Measurements from ENCODE around the gene ZNF653.

Gene ZNF653, protein sequence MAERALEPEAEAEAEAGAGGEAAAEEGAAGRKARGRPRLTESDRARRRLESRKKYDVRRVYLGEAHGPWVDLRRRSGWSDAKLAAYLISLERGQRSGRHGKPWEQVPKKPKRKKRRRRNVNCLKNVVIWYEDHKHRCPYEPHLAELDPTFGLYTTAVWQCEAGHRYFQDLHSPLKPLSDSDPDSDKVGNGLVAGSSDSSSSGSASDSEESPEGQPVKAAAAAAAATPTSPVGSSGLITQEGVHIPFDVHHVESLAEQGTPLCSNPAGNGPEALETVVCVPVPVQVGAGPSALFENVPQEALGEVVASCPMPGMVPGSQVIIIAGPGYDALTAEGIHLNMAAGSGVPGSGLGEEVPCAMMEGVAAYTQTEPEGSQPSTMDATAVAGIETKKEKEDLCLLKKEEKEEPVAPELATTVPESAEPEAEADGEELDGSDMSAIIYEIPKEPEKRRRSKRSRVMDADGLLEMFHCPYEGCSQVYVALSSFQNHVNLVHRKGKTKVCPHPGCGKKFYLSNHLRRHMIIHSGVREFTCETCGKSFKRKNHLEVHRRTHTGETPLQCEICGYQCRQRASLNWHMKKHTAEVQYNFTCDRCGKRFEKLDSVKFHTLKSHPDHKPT

GRCh38 chr19:11505504-11506100, at the start of gene ZNF653:
Gene ZNF653, minus strand, starts transcription at chr19:11505839. Its CDS starts 53 bp downstream, at chr19:11505786.
- Histone ChIP-seq H3K4me3 (ENCODE audit: low read length) (peak within 1 kb of the TSS; percentile 87), H3K4me1 (ENCODE audit: insufficient read depth, low read length) (peaks cover 10% of the 10 kb centered on the region), H3K9me3 (ENCODE audit: low read length) (no peaks in the 10 kb centered on the region), H2AFZ (ENCODE audit: low read depth, low read length) (peak within 1 kb of the TSS; percentile 1), H3K27me3 (ENCODE audit: insufficient read depth, low read length) (no peaks in the 10 kb centered on the region), H3K36me3 (ENCODE audit: insufficient read depth, low read length) (peaks cover 2% of the 10 kb centered on the region)

DNA sequence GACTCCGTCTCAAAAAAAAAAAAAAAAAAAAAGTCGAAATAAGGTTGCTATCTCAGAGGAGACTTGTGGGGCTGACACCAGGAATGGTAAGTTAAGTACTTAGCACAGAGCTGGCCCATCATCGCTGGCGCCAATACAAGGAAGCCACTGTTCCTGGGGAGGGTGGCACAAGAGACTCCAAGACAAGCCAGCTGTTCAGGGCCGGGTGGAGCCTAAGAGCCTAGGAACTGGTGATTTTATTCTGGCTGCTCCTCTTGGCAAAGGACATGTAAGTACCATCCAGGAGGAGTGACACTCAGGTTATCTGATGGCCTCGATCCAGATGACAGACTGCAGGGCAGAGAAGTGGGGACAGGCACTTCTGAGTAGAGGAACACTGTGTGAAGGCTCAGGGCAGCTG, 49.6 kb upstream of the ZNF653 start:
- no peak overlapping the region for H2AFZ ChIP-seq (ENCODE audit: low read depth, low read length)
- no peaks in the 10 kb centered on the region for H3K27me3 ChIP-seq (ENCODE audit: insufficient read depth, low read length)
- H3K4me1 ChIP-seq (ENCODE audit: insufficient read depth, low read length): peaks cover 9% of the 10 kb centered on the region
- no peak overlapping the region for H3K4me3 ChIP-seq (ENCODE audit: low read length)
- peaks cover 28% of the 10 kb centered on the region for H3K36me3 ChIP-seq (ENCODE audit: insufficient read depth, low read length)
- no peaks in the 10 kb centered on the region for H3K9me3 ChIP-seq (ENCODE audit: low read length)

DNA sequence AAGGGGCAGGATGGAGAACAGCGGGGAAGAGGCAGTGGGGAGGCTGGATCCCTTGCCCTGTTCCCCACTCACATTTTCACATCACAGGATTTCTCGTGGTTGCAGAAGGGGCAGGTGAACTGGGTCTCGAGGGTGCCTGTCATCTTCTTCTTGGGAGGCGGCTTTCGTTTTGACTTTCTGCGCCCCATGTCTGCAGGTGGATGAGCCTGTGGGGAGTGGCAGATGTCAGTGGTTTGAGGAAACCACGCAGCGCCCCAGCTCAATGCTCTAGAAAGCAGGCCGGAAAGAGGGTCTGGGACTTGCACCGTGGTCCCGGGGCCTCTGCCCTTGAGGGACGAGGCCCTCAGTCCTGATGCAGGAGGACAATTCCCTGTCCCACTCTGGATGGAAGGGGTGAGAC, 48.5 kb upstream of the ZNF653 start:
- peaks cover 9% of the 10 kb centered on the region for H3K4me1 ChIP-seq (ENCODE audit: insufficient read depth, low read length)
- peaks cover 28% of the 10 kb centered on the region for H3K36me3 ChIP-seq (ENCODE audit: insufficient read depth, low read length)
- H2AFZ ChIP-seq (ENCODE audit: low read depth, low read length): no peak overlapping the region
- no peak overlapping the region for H3K4me3 ChIP-seq (ENCODE audit: low read length)
- no peaks in the 10 kb centered on the region for H3K9me3 ChIP-seq (ENCODE audit: low read length)
- H3K27me3 ChIP-seq (ENCODE audit: insufficient read depth, low read length): no peaks in the 10 kb centered on the region

DNA sequence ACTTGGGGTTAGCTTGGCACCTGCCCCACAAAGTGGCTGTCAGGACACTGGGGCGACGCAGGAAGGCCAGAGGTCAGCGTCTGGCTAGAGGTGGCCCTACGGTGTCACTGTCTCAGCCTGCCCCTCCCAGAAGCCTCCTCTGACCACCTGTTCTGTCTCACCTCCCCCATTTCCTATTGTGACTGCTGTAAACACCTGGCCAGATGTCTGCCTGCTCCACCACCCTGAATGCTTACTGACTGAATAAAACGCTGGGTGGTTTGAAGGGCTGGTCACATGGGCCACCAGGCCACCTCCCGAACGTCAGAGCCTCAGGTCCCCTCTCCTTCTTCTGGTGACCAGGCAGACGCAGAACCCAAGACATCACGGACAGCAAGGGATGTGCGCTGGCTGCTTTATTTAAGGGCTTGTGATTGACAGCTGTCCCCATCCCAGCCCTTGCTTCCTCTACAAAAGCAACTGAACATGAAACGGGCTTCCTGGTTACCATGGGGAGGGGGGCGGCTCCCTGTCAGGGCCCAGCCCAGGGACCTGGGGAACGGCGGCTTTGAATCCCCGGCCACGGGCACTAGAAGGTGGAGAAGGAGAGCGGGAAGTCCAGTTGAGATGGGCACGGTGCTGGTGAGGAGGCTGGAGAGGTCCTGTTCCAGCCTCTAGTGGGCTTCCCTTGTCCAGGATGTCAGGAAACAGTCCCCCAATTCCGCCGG, 47.2 kb upstream of the ZNF653 start:
- Histone ChIP-seq H3K27me3 (ENCODE audit: insufficient read depth, low read length) (no peaks in the 10 kb centered on the region), H3K4me3 (ENCODE audit: low read length) (no peak overlapping the region), H3K36me3 (ENCODE audit: insufficient read depth, low read length) (peaks cover 28% of the 10 kb centered on the region), H2AFZ (ENCODE audit: low read depth, low read length) (no peak overlapping the region), H3K4me1 (ENCODE audit: insufficient read depth, low read length) (peaks cover 2% of the 10 kb centered on the region), H3K9me3 (ENCODE audit: low read length) (no peaks in the 10 kb centered on the region)

DNA sequence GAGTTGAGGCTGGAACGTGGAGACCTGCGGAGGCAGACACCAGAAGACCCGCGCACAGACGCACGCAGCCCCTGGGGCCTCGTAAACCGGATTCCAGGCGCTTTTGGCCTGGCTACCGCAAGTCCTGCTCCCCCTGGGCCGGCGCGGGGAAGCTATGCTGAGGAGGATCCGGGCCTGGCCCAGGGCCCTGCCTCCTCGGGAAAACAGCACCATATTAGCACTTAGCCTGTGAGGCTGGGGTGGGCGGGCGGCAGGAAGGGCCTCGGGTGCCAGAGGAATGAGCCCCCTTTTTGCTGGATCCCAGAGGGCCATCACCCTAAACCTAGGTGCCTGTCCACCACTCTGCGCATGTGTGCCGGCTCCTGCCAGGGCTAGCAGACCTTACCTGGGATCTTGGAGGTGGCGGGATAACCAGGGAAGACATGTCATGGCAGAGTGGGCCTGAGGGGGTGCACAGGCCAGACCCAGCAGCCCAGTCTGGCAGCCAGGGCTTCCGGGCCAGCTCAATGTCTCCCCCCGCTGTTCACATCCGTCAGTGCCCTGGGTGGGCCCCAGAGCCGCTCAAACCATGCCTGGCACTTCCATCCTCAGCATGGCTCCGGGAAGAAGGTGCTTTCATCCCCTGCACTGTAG, 46.1 kb upstream of the ZNF653 start:
- Histone ChIP-seq H2AFZ (ENCODE audit: low read depth, low read length) (no peak overlapping the region), H3K4me1 (ENCODE audit: insufficient read depth, low read length) (no peaks in the 10 kb centered on the region), H3K9me3 (ENCODE audit: low read length) (no peaks in the 10 kb centered on the region), H3K4me3 (ENCODE audit: low read length) (no peak overlapping the region), H3K36me3 (ENCODE audit: insufficient read depth, low read length) (peaks cover 25% of the 10 kb centered on the region), H3K27me3 (ENCODE audit: insufficient read depth, low read length) (no peaks in the 10 kb centered on the region)

GRCh38 chr19:11550265-11550664, 44.6 kb upstream of the ZNF653 start:
- Histone ChIP-seq H3K4me3 (ENCODE audit: low read length) (no peak overlapping the region), H3K9me3 (ENCODE audit: low read length) (no peaks in the 10 kb centered on the region), H3K27me3 (ENCODE audit: insufficient read depth, low read length) (no peaks in the 10 kb centered on the region), H2AFZ (ENCODE audit: low read depth, low read length) (no peak overlapping the region), H3K4me1 (ENCODE audit: insufficient read depth, low read length) (no peaks in the 10 kb centered on the region), H3K36me3 (ENCODE audit: insufficient read depth, low read length) (peaks cover 21% of the 10 kb centered on the region)

GRCh38 chr19:11549386-11549953, 43.8 kb upstream of the ZNF653 start:
- H3K4me3 ChIP-seq (ENCODE audit: low read length): no peak overlapping the region
- H3K36me3 ChIP-seq (ENCODE audit: insufficient read depth, low read length): peaks cover 21% of the 10 kb centered on the region
- H2AFZ ChIP-seq (ENCODE audit: low read depth, low read length): no peak overlapping the region
- no peaks in the 10 kb centered on the region for H3K9me3 ChIP-seq (ENCODE audit: low read length)
- H3K27me3 ChIP-seq (ENCODE audit: insufficient read depth, low read length): no peaks in the 10 kb centered on the region
- no peaks in the 10 kb centered on the region for H3K4me1 ChIP-seq (ENCODE audit: insufficient read depth, low read length)

DNA sequence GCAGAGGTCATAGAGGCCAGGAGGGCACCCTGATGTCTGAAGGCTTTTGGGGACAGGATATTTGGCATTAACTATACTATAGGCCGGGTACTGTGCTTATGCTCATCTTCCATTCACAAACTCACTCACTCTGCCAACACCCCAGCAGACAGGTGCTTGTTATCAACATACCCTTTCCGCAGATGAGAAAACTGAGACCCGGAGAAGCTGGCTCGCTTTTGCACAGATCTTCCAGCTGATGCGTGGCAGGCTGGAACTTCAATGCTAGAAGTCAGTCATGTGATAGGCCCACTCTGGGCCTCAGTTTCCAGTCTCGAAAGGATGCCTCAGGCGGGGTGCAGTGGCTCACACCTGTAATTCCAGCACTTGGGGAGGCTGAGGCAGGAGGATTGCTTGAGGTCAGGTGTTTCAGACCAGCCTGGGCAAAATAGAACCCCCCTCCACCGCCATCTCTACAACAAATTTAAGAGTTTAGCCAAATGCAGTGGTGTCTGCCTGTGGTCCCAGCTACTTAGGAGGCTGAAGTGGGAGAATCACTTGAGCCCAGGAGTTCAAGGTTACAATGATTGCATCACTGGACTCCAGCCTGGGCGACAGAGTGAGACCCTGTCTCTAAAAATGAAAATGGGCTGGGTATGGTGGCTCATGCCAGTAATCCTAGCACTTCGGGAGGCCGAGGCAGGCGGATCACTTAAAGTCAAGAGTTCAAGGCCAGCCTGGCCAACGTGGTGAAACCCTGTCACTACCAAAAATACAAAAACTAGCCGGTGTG, 42.5 kb upstream of the ZNF653 start:
- Histone ChIP-seq H3K4me3 (ENCODE audit: low read length) (no peak overlapping the region), H3K27me3 (ENCODE audit: insufficient read depth, low read length) (no peaks in the 10 kb centered on the region), H2AFZ (ENCODE audit: low read depth, low read length) (no peak overlapping the region), H3K36me3 (ENCODE audit: insufficient read depth, low read length) (peaks cover 11% of the 10 kb centered on the region), H3K4me1 (ENCODE audit: insufficient read depth, low read length) (no peaks in the 10 kb centered on the region), H3K9me3 (ENCODE audit: low read length) (no peaks in the 10 kb centered on the region)

DNA sequence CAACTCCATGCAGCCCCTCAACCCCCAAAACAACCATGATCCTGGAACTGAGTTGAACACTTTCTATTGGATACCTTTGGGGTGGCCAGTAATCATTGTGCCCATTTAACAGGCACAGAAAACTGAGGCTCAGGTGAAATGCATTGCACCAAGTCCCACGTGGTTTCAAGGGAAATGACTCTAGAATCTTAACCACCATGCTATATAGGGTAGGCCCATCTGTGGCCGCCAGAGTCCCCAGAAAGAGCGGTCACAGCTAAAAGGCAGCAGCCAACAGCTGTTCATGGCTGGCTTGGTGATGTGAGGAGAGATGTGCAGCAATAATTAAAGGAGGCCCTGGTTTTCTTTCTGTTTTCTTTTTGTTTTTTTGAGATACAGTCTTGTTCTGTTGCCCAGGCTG, 35.6 kb upstream of the ZNF653 start:
- Histone ChIP-seq H3K4me3 (ENCODE audit: low read length) (no peak overlapping the region), H3K36me3 (ENCODE audit: insufficient read depth, low read length) (no peaks in the 10 kb centered on the region), H3K27me3 (ENCODE audit: insufficient read depth, low read length) (no peaks in the 10 kb centered on the region), H2AFZ (ENCODE audit: low read depth, low read length) (no peak overlapping the region), H3K9me3 (ENCODE audit: low read length) (no peaks in the 10 kb centered on the region), H3K4me1 (ENCODE audit: insufficient read depth, low read length) (peaks cover 15% of the 10 kb centered on the region)

DNA sequence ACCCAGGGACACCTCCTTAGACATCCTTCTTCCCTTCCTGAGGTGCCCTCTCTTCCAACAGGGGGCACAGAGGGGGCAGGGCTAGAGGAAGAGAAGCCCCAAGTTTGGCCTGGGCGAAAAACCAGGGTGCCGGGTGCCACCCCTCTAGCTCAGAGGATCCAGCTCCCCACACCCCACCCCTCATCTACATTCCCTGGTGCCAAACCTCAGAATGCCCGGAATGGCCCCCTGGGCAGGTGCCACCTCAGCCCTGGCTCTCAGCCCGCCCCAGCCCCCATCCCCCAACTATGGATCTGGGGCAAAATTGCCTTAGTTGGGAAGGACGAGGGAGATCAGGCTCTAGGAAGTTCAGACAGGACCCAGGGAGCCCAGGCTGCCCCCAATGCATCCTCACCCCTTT, 35.0 kb upstream of the ZNF653 start:
- Histone ChIP-seq H3K4me1 (ENCODE audit: insufficient read depth, low read length) (peaks cover 17% of the 10 kb centered on the region), H3K4me3 (ENCODE audit: low read length) (no peak overlapping the region), H3K9me3 (ENCODE audit: low read length) (no peaks in the 10 kb centered on the region), H3K36me3 (ENCODE audit: insufficient read depth, low read length) (no peaks in the 10 kb centered on the region), H3K27me3 (ENCODE audit: insufficient read depth, low read length) (no peaks in the 10 kb centered on the region), H2AFZ (ENCODE audit: low read depth, low read length) (no peak overlapping the region)

DNA sequence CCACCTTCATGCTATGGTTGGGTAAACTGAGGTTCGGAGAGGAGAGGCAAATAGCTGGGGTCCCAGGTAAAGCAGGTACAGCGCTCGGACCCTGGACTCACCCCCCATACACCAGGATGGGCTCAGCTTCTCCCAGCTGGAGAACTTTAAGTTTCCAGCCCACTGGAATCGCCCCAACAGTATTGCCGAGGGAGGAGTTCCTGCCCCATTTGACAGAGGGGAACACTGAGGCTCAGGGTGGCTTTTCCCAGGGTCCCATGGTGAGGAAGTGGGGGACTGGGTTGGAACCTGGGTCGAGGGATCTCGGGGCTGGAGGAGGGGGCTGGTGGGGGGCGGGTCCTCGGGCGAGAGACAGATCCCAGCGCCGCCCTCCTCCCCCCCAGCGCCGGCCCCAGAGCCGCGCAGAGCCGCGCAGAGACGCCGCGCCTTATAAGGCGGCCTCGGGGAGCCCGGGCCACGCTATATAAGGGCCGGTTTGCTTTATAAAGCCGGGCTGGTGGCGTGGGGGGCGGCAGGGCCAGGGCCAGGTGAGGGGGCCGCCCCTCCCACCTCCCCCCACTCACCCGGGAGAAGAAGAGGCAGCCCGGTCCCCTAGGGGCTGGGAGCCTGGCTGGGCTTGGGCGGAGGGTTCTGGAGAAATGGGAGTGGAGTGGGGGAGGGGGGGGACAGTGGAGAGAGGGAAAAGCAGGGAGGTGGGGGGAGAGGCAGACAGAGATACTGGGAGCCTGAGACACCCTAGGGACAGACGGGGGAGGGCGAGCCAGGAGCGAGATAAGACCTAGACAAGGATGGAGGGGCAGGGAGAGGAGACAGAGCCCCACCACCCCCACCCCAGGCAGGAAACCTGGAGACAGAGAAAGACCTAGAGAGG, 34.1 kb upstream of the ZNF653 start:
- Histone ChIP-seq H3K27me3 (ENCODE audit: insufficient read depth, low read length) (no peaks in the 10 kb centered on the region), H3K9me3 (ENCODE audit: low read length) (no peaks in the 10 kb centered on the region), H2AFZ (ENCODE audit: low read depth, low read length) (no peak overlapping the region), H3K4me3 (ENCODE audit: low read length) (no peak overlapping the region), H3K36me3 (ENCODE audit: insufficient read depth, low read length) (no peaks in the 10 kb centered on the region), H3K4me1 (ENCODE audit: insufficient read depth, low read length) (peaks cover 18% of the 10 kb centered on the region)

Measured in neuron (in vitro differentiated cells).